HCT116 (cell line): ENCODE results near the gene RYR2. TPM values are rescaled to one million over a fixed set of nuclear protein-coding genes. Genes with fewer than 3 reads are reported as not detected.

ENCODE experiments used
- ATAC-seq: fragments of 200-7000 bp; cut with Tn5 transposase; 2 replicates; pipeline ENCODE4 v1.9.1; 2020; ENCODE audit warnings: mild to moderate bottlenecking, moderate library complexity
- BruUV-seq: library from RNA; stranded (reverse); fragments of 400-500 nt; replicated peaks from 2 replicates; lab custom pipeline; 2021; lab: Mats Ljungman, UMichigan
- CTCF ChIA-PET: fragments of 300-600 bp; sonication (Branson Sonifier 250); formaldehyde crosslinking; loops from one replicate; lab custom pipeline; 2021; ENCODE audit warnings: antibody characterized with exemption; lab: Charles Lee
- POLR2A ChIA-PET: fragments of 300-600, 350-600 bp; sonication (Branson Sonifier 250); formaldehyde crosslinking; loops from one replicate; lab custom pipeline; 2021; ENCODE audit warnings: antibody characterized with exemption; lab: Charles Lee
- RAD21 ChIA-PET, 2 experiments: fragments of 300-600 bp; sonication (Branson Sonifier 250); formaldehyde crosslinking; loops; one replicate each; lab custom pipeline; 2023; ENCODE audit warnings: low total read pairs in 2 of 2; ENCODE audit not compliant: uncharacterized antibody in 2 of 2, unreplicated experiment in 2 of 2, low non-redundant PET in 1 of 2; lab: Charles Lee
- DNase-seq: peaks from one replicate; pipeline ENCODE4 v3.0.0-alpha.2; 2010; ENCODE audit warnings: low read depth, low spot score
- H2AFZ ChIP-seq: fragments of 200-600 bp; shearing (Covaris generic), sonication (generic); 2 replicates; pipeline ENCODE4 v1.6.1; 2017; ENCODE audit warnings: low read depth, mixed run types, mixed read lengths, antibody characterized with exemption, low read length; ENCODE audit not compliant: poor library complexity, severe bottlenecking
- H3K27ac ChIP-seq: 2 replicates; pipeline ENCODE4 v1.5.1; 2012; ENCODE audit warnings: low read depth, low read length
- H3K27me3 ChIP-seq: fragments of 200-600 bp; sonication (generic); 2 replicates; pipeline ENCODE4 v1.6.1; 2016; ENCODE audit warnings: mixed run types, low read length, mixed read lengths; ENCODE audit not compliant: insufficient read depth
- H3K36me3 ChIP-seq, 2 experiments: fragments of 200-500 bp in 1 of 2; fragments of 200-600 bp in 1 of 2; sonication (Bioruptor generic) in 1 of 2; sonication (generic) in 1 of 2; 2 replicates each; pipeline versions ENCODE4 v1.5.1 to v1.6.1; 2014 to 2016; ENCODE audit warnings: low read length in 2 of 2, inconsistent platforms in 1 of 2, mixed read lengths in 1 of 2, mixed run types in 1 of 2; ENCODE audit not compliant: insufficient read depth in 2 of 2, control insufficient read depth in 1 of 2
- H3K4me1 ChIP-seq, 2 experiments: fragments of 200-600 bp in 1 of 2; sonication (generic) in 1 of 2; 2 replicates each; pipeline versions ENCODE4 v1.5.1 to v1.6.1; 2012 to 2017; ENCODE audit warnings: low read length in 2 of 2, inconsistent platforms in 1 of 2, mild to moderate bottlenecking in 1 of 2, mixed read lengths in 1 of 2, mixed run types in 1 of 2, moderate library complexity in 1 of 2; ENCODE audit not compliant: insufficient read depth in 2 of 2, control insufficient read depth in 1 of 2
- H3K4me2 ChIP-seq: fragments of 200-600 bp; sonication (generic); 2 replicates; pipeline ENCODE4 v1.6.1; 2017; ENCODE audit warnings: mixed run types, low read length, mixed read lengths
- H3K4me3 ChIP-seq, 2 experiments: fragments of 200-600 bp in 1 of 2; sonication (generic) in 1 of 2; replicated peaks in 1 of 2; 2 replicates each; pipeline ENCODE4 v1.5.1; 2011 to 2016; ENCODE audit warnings: low read length in 2 of 2, control low read depth in 1 of 2, low read depth in 1 of 2, mild to moderate bottlenecking in 1 of 2, mixed read lengths in 1 of 2, mixed run types in 1 of 2
- H3K79me2 ChIP-seq: fragments of 200-600 bp; sonication (generic); 2 replicates; pipeline ENCODE4 v1.6.1; 2017; ENCODE audit warnings: mild to moderate bottlenecking, mixed run types, low read length, moderate library complexity, mixed read lengths; ENCODE audit not compliant: insufficient read depth
- H3K9ac ChIP-seq: fragments of 200-600 bp; sonication (generic); 2 replicates; pipeline ENCODE4 v1.6.1; 2016; ENCODE audit warnings: low read length, mixed read lengths
- H3K9me2 ChIP-seq: fragments of 200-600 bp; sonication (generic), shearing (Covaris generic); 2 replicates; pipeline ENCODE4 v1.6.1; 2017; ENCODE audit warnings: mixed run types, mild to moderate bottlenecking, moderate library complexity; ENCODE audit not compliant: insufficient read depth
- H3K9me3 ChIP-seq, 2 experiments: fragments of 200-500 bp in 1 of 2; fragments of 200-600 bp in 1 of 2; sonication (Bioruptor generic) in 1 of 2; sonication (generic) in 1 of 2; 2 replicates each; pipeline ENCODE4 v1.6.1; 2014 to 2017; ENCODE audit warnings: low read length in 2 of 2, mixed read lengths in 2 of 2, inconsistent platforms in 1 of 2, low read depth in 1 of 2, mild to moderate bottlenecking in 1 of 2, mixed run types in 1 of 2, moderate library complexity in 1 of 2; ENCODE audit not compliant: control insufficient read depth in 1 of 2, insufficient read depth in 1 of 2
- H4K20me1 ChIP-seq: fragments of 200-600 bp; sonication (generic), shearing (Covaris generic); 2 replicates; pipeline ENCODE4 v1.6.1; 2017; ENCODE audit warnings: mixed run types, mild to moderate bottlenecking, moderate library complexity; ENCODE audit not compliant: insufficient read depth
- CBX3 ChIP-seq: IDR thresholded peaks from 2 replicates; pipeline ENCODE4 v1.6.1; 2012; ENCODE audit warnings: low read depth
- CEBPB ChIP-seq: IDR thresholded peaks from 2 replicates; pipeline ENCODE4 v1.6.1; 2012; ENCODE audit warnings: low read depth
- ELF1 ChIP-seq: IDR thresholded peaks from 2 replicates; pipeline ENCODE4 v1.6.1; 2012; ENCODE audit warnings: low read depth, borderline replicate concordance
- EZH2 ChIP-seq: fragments of 200-600 bp; sonication (generic); IDR thresholded peaks from 2 replicates; pipeline ENCODE4 v1.6.1; 2017; ENCODE audit warnings: antibody characterized with exemption, mixed run types
- EZH2phosphoT487 ChIP-seq: fragments of 200-600 bp; IDR thresholded peaks from 2 replicates; pipeline ENCODE4 v1.6.1; 2018; ENCODE audit warnings: antibody characterized with exemption, borderline replicate concordance
- POLR2A ChIP-seq: IDR thresholded peaks from 2 replicates; pipeline ENCODE4 v1.7.0; 2011; ENCODE audit warnings: borderline replicate concordance; ENCODE audit not compliant: insufficient read depth, insufficient read length; ENCODE audit errors: extremely low read depth
- RAD21 ChIP-seq: IDR thresholded peaks from 2 replicates; pipeline ENCODE4 v1.6.1; 2012; ENCODE audit warnings: low read depth, mild to moderate bottlenecking
- SIN3A ChIP-seq: IDR thresholded peaks from 2 replicates; pipeline ENCODE4 v1.6.1; 2012; ENCODE audit warnings: low read depth
- SP1 ChIP-seq: IDR thresholded peaks from 2 replicates; pipeline ENCODE4 v1.6.1; 2012; ENCODE audit warnings: low read depth
- SRF ChIP-seq: IDR thresholded peaks from 2 replicates; pipeline ENCODE4 v1.6.1; 2012; ENCODE audit warnings: low read depth
- YY1 ChIP-seq: IDR thresholded peaks from 2 replicates; pipeline ENCODE4 v1.6.1; 2011; ENCODE audit warnings: low read length, low read depth, moderate library complexity, mild to moderate bottlenecking; ENCODE audit not compliant: insufficient replicate concordance; ENCODE audit errors: extremely low read depth
- ZFX ChIP-seq: fragments of 450-650 bp; IDR thresholded peaks from 2 replicates; pipeline ENCODE4 v1.6.1; 2017
- ZNF274 ChIP-seq: fragments of 200-500 bp; sonication (Bioruptor generic); IDR thresholded peaks from 2 replicates; pipeline ENCODE4 v1.6.1; 2014; ENCODE audit warnings: mild to moderate bottlenecking, low read depth, low read length, inconsistent platforms
- intact Hi-C: fragments of 100-400 bp; cut with micrococcal nuclease; formaldehyde crosslinking; loops from 2 replicates; pipeline ENCODE4 v1.10.0; 2022
- total RNA-seq: library from RNA; stranded (reverse); gene quantifications from one replicate; pipeline ENCODE4 v1.2.1, GENCODE V29; 2021; ENCODE audit not compliant: unreplicated experiment
- TF ChIP-seq, protein P1 (sequence below): IDR thresholded peaks from 2 replicates; pipeline ENCODE4 v1.6.1; 2012
- TF ChIP-seq, protein P2 (sequence below): IDR thresholded peaks from 2 replicates; pipeline ENCODE4 v1.6.1; 2012; ENCODE audit warnings: low read depth
- TF ChIP-seq, protein P3 (sequence below): IDR thresholded peaks from 2 replicates; pipeline ENCODE4 v1.6.1; 2011; ENCODE audit warnings: mild to moderate bottlenecking, low read length, moderate library complexity; ENCODE audit not compliant: insufficient replicate concordance; ENCODE audit errors: extremely low read depth
- TF ChIP-seq, protein P4 (sequence below): IDR thresholded peaks from 2 replicates; pipeline ENCODE4 v1.6.1; 2012

The RYR2 gene
- total RNA-seq, 1 experiment from 2014 or later = 0.02 TPM

DNA sequence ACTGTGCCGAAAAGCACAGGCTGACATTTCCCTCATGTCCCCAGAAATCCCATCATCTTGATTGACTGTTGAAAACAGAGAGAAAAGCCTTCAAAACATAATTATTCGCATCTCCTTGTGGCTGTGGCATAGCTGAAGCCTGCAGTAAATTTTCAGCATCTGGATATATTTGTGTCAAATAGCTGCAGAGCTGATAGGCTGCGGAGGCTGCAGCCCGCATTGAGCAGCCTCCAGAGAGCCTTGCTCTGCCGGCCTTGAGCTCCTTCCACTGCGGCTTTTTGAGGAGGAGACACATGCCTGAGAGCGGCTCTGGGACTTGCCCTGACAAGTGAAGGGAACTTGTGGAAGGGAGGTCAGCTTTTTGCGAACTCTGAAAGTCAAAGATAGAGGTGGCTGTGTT, 144.7 kb downstream of the RYR2 start:
- DNase-seq = no peak
- H3K9ac ChIP-seq = no peak overlapping the region
- no peaks in the 10 kb centered on the region for H3K27me3 ChIP-seq
- RAD21 ChIA-PET = no interaction called here
- H3K27ac ChIP-seq = no peak overlapping the region
- no peaks in the 10 kb centered on the region for H3K4me1 ChIP-seq
- TF ChIP-seq CEBPB = no peak
- no peak for TF ChIP-seq SRF
- no peak overlapping the region for H2AFZ ChIP-seq
- no peaks in the 10 kb centered on the region for H3K79me2 ChIP-seq
- intact Hi-C loops = no loop called here
- no peak for ATAC-seq
- no peaks in the 10 kb centered on the region for H3K36me3 ChIP-seq
- H3K9me2 ChIP-seq = no peaks in the 10 kb centered on the region
- H3K4me3 ChIP-seq = no peak overlapping the region
- H3K4me2 ChIP-seq = no peak overlapping the region
- CTCF ChIA-PET = no interaction called here
- no TSS peak for BruUV-seq
- H4K20me1 ChIP-seq = no peaks in the 10 kb centered on the region
- POLR2A ChIA-PET = no interaction called here
- H3K9me3 ChIP-seq = no peaks in the 10 kb centered on the region

DNA sequence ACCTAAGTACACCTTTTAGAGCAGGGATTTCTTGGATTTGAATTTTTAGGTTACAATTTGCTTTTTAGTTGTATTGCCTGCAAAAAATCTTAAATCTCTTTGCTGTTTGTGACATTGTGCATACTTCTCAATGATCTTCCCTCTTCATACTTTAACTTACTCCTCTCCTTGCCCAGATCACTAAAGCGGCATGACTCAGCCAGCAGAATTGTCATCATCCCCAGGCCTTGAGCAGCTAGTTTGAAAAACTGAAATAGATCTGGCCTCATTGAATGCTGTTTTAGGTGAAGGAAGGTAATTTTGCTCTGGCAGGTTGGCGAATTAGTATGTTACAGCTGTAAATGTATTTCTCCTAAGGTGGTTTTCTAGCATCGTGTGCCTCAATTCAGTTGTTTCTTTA, 145.9 kb downstream of the RYR2 start:
- Histone ChIP-seq H3K9me3 (no peaks in the 10 kb centered on the region), H3K79me2 (no peaks in the 10 kb centered on the region), H3K9me2 (no peaks in the 10 kb centered on the region), H3K36me3 (no peaks in the 10 kb centered on the region), H2AFZ (no peak overlapping the region), H3K4me1 (no peaks in the 10 kb centered on the region), H3K27ac (no peak overlapping the region), H3K4me2 (no peak overlapping the region), H4K20me1 (no peaks in the 10 kb centered on the region), H3K4me3 (no peak overlapping the region), H3K9ac (no peak overlapping the region), H3K27me3 (no peaks in the 10 kb centered on the region)
- intact Hi-C loops = no loop called here
- RAD21 ChIA-PET = no interaction called here
- CTCF ChIA-PET = no interaction called here
- ATAC-seq = no peak
- POLR2A ChIA-PET = no interaction called here
- no peak for DNase-seq
- no TSS peak for BruUV-seq
- TF ChIP-seq SRF (no peak), YY1 (no peak), EZH2 (no peak), SP1 (no peak), ZFX (no peak), RAD21 (no peak), ELF1 (no peak), EZH2phosphoT487 (no peak), POLR2A (no peak), SIN3A (no peak), ZNF274 (no peak), CBX3 (no peak)
- TF ChIP-seq, protein P1, sequence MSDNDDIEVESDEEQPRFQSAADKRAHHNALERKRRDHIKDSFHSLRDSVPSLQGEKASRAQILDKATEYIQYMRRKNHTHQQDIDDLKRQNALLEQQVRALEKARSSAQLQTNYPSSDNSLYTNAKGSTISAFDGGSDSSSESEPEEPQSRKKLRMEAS = no peak
- TF ChIP-seq, protein P2, sequence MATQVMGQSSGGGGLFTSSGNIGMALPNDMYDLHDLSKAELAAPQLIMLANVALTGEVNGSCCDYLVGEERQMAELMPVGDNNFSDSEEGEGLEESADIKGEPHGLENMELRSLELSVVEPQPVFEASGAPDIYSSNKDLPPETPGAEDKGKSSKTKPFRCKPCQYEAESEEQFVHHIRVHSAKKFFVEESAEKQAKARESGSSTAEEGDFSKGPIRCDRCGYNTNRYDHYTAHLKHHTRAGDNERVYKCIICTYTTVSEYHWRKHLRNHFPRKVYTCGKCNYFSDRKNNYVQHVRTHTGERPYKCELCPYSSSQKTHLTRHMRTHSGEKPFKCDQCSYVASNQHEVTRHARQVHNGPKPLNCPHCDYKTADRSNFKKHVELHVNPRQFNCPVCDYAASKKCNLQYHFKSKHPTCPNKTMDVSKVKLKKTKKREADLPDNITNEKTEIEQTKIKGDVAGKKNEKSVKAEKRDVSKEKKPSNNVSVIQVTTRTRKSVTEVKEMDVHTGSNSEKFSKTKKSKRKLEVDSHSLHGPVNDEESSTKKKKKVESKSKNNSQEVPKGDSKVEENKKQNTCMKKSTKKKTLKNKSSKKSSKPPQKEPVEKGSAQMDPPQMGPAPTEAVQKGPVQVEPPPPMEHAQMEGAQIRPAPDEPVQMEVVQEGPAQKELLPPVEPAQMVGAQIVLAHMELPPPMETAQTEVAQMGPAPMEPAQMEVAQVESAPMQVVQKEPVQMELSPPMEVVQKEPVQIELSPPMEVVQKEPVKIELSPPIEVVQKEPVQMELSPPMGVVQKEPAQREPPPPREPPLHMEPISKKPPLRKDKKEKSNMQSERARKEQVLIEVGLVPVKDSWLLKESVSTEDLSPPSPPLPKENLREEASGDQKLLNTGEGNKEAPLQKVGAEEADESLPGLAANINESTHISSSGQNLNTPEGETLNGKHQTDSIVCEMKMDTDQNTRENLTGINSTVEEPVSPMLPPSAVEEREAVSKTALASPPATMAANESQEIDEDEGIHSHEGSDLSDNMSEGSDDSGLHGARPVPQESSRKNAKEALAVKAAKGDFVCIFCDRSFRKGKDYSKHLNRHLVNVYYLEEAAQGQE = no peak
- TF ChIP-seq, protein P3, sequence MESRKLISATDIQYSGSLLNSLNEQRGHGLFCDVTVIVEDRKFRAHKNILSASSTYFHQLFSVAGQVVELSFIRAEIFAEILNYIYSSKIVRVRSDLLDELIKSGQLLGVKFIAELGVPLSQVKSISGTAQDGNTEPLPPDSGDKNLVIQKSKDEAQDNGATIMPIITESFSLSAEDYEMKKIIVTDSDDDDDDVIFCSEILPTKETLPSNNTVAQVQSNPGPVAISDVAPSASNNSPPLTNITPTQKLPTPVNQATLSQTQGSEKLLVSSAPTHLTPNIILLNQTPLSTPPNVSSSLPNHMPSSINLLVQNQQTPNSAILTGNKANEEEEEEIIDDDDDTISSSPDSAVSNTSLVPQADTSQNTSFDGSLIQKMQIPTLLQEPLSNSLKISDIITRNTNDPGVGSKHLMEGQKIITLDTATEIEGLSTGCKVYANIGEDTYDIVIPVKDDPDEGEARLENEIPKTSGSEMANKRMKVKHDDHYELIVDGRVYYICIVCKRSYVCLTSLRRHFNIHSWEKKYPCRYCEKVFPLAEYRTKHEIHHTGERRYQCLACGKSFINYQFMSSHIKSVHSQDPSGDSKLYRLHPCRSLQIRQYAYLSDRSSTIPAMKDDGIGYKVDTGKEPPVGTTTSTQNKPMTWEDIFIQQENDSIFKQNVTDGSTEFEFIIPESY = no peak
- TF ChIP-seq, protein P4, sequence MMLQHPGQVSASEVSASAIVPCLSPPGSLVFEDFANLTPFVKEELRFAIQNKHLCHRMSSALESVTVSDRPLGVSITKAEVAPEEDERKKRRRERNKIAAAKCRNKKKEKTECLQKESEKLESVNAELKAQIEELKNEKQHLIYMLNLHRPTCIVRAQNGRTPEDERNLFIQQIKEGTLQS = no peak
